SJCRH30 (cell line): ENCODE results near the gene ANKRD62. TPM values are rescaled to one million over a fixed set of nuclear protein-coding genes. Genes with fewer than 3 reads are reported as not detected.

ENCODE experiments used
- DNase-seq, 2 experiments: peaks; one replicate each; pipeline ENCODE4 v3.0.0-alpha.2; 2015 to 2020
- H3K27ac ChIP-seq: fragments of 250-450 bp; sonication (Bioruptor Pico); 2 replicates; pipeline ENCODE4 v1.5.1; 2020; ENCODE audit warnings: mild to moderate bottlenecking, moderate library complexity
- H3K27me3 ChIP-seq: fragments of 250-450 bp; sonication (Bioruptor Pico); 2 replicates; pipeline ENCODE4 v1.5.1; 2020; ENCODE audit warnings: mild to moderate bottlenecking, moderate library complexity
- H3K36me3 ChIP-seq: fragments of 250-450 bp; sonication (Bioruptor Pico); 2 replicates; pipeline ENCODE4 v1.5.1; 2020; ENCODE audit warnings: mild to moderate bottlenecking, moderate library complexity
- H3K4me1 ChIP-seq: fragments of 250-450 bp; sonication (Bioruptor Pico); 2 replicates; pipeline ENCODE4 v1.5.1; 2020; ENCODE audit warnings: mild to moderate bottlenecking, moderate library complexity
- H3K4me3 ChIP-seq: fragments of 250-450 bp; sonication (Bioruptor Pico); 2 replicates; pipeline ENCODE4 v1.5.1; 2020; ENCODE audit warnings: mild to moderate bottlenecking, moderate library complexity
- H3K9me3 ChIP-seq: fragments of 250-450 bp; sonication (Bioruptor Pico); replicated peaks from 2 replicates; pipeline ENCODE4 v1.5.1; 2020; ENCODE audit warnings: mild to moderate bottlenecking, moderate library complexity
- total RNA-seq: library from RNA; depleted of rRNA; stranded (reverse); fragments of >200 nt; shearing (Covaris generic); gene quantifications from 2 replicates; pipeline ENCODE4 v1.2.3, GENCODE V29; 2014; rRNA removed

The ANKRD62 gene
- total RNA-seq, 1 experiment from 2014 or later, result not detected

DNA sequence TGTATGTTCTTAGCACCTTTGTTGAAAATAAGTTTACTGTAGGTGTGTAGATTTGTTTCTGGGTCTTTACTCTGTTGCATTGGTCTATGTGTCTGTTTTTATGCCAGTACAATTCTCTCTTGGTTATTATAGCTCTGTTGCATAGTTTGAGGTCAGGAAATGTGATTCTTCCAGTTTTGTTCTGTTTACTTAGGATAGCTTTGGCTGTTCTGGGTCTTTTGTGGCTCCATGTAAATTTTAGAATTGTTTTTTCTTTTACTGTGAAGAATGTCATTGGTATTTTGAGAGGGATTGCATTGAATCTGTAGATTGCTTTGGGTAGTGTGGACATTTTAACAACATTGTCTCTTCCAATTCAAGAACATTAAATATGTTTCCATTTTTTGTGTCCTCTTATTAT, 69.1 kb downstream of the ANKRD62 start:
- Histone ChIP-seq H3K4me1 (no peaks in the 10 kb centered on the region), H3K27ac (no peak overlapping the region), H3K9me3 (no peaks in the 10 kb centered on the region), H3K4me3 (no peak overlapping the region), H3K27me3 (no peaks in the 10 kb centered on the region), H3K36me3 (no peaks in the 10 kb centered on the region)
- no peak for DNase-seq

DNA sequence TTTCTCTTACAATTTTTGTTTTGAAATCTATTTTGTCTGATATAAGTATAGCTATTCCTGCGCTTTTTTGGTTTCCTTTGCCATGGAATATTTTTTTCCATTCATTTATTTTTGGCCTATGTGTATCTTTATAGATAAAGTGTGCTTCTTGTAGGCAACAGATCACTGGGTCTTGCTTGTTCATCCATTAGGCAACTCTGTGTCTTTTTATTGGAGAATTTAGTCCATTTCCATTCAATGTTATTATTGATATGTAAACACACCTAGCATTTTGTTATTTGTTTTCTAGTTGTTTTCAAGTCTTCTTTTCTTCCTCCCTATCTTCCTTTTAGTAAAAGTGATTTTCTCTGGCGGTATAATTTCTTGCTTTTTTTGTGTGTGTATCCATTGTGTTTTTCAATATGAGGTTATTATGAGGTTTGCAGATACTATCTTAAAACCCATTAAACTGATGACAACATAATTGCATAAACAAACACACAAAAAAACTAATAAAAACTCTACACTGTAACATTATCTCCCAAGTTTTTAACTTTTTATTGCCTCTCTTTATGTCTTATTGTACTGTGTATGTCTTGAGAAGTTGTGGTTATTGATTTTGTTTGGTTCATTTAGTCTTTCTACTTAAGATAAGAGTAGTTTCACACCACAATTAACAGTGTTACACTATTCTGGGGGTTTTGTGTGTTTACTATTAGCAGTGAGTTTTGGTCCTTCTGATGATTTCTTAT, 71.6 kb downstream of the ANKRD62 start:
- no peak for DNase-seq
- Histone ChIP-seq H3K4me3 (no peak overlapping the region), H3K27me3 (no peaks in the 10 kb centered on the region), H3K27ac (no peak overlapping the region), H3K9me3 (no peaks in the 10 kb centered on the region), H3K4me1 (no peaks in the 10 kb centered on the region), H3K36me3 (no peaks in the 10 kb centered on the region)

Other genes with a start within 250 kb of the ANKRD62 start
- gene CHMP1B, start 242.4 kb upstream of the ANKRD62 start, total RNA-seq, result 18.1 and 19.5 TPM in 2 replicates
- gene MPPE1, start 185.5 kb upstream of the ANKRD62 start, total RNA-seq, result 13.7 and 14.7 TPM in 2 replicates
- gene IMPA2, start 112.3 kb upstream of the ANKRD62 start, total RNA-seq, result 35.8 and 36.6 TPM in 2 replicates
- not detected in 2 replicates for gene CIDEA, start 160.5 kb downstream of the ANKRD62 start, total RNA-seq
- gene TUBB6, start 214.4 kb downstream of the ANKRD62 start, total RNA-seq, result 108 and 127 TPM in 2 replicates